Stomach (tissue), 4 donors: ENCODE measurements around the gene SMC2.

Source experiments
- POLR2AphosphoS5 ChIP-seq, 3 donors: sonication (generic); formaldehyde crosslinking; IDR thresholded peaks; one replicate each; pipeline ENCODE4 v1.6.1; 2016; ENCODE audit warnings: antibody characterized with exemption in 3 of 3
- TF ChIP-seq, protein P1 (sequence below), 7 experiments: fragments of 450-650 bp in 4 of 7; fragments of 200-600 bp in 3 of 7; sonication (generic) in 3 of 7; IDR thresholded peaks; one replicate each; pipeline ENCODE4 v1.5.1; 2016 to 2019; ENCODE audit warnings: antibody characterized with exemption in 7 of 7, control low read depth in 2 of 7, mild to moderate bottlenecking in 1 of 7

DNA sequence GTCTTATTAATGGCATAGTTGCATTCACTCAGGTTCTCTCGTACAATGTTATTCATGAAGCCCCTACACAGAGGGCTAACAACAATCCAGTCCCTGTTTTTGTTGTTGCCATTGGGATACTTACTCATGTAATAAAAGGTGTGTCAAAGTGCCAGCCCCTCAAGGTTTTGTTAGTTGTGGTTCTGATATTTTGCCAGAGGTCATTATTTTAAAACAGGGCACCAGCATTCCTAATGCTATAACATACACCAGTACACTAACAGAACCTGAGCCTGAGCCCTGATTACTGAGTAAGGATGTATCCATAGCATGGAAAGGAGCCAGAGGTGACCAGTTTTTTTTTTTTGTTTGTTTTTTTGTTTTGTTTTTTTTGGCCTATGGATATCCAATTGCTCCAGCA lies 50.2 kb downstream of the SMC2 start:
- no peak for TF ChIP-seq POLR2AphosphoS5 (IDR thresholded peaks at IDR 0.05)
- TF ChIP-seq, protein P1, sequence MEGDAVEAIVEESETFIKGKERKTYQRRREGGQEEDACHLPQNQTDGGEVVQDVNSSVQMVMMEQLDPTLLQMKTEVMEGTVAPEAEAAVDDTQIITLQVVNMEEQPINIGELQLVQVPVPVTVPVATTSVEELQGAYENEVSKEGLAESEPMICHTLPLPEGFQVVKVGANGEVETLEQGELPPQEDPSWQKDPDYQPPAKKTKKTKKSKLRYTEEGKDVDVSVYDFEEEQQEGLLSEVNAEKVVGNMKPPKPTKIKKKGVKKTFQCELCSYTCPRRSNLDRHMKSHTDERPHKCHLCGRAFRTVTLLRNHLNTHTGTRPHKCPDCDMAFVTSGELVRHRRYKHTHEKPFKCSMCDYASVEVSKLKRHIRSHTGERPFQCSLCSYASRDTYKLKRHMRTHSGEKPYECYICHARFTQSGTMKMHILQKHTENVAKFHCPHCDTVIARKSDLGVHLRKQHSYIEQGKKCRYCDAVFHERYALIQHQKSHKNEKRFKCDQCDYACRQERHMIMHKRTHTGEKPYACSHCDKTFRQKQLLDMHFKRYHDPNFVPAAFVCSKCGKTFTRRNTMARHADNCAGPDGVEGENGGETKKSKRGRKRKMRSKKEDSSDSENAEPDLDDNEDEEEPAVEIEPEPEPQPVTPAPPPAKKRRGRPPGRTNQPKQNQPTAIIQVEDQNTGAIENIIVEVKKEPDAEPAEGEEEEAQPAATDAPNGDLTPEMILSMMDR (IDR thresholded peaks at IDR 0.05), result no peak
